KMS-11 (cell line): ENCODE data around the gene AGT.
"Not testable (repeated sequence)": the region's sequence is repeated elsewhere in the genome, so short reads cannot be mapped to it uniquely, and the experiment has no call there.

ENCODE experiments used
- H2AFZ ChIP-seq: fragments of 200-600 bp; sonication (generic); 2 replicates; pipeline ENCODE4 v1.6.1; 2016; ENCODE audit warnings: antibody characterized with exemption, mixed run types, low read depth
- H3K27ac ChIP-seq: fragments of 200-600 bp; sonication (generic); 2 replicates; pipeline ENCODE4 v1.6.1; 2016; ENCODE audit warnings: mild to moderate bottlenecking, mixed run types
- H3K27me3 ChIP-seq: fragments of 200-600 bp; sonication (generic); 2 replicates; pipeline ENCODE4 v1.6.1; 2017; ENCODE audit warnings: mild to moderate bottlenecking, low read depth, mixed run types, moderate library complexity; ENCODE audit not compliant: insufficient read depth
- H3K36me3 ChIP-seq: fragments of 200-600 bp; sonication (generic); 2 replicates; pipeline ENCODE4 v1.6.1; 2017; ENCODE audit warnings: mild to moderate bottlenecking, mixed run types; ENCODE audit not compliant: insufficient read depth
- H3K4me1 ChIP-seq: fragments of 200-600 bp; sonication (generic); 2 replicates; pipeline ENCODE4 v1.6.1; 2016; ENCODE audit warnings: mild to moderate bottlenecking, low read depth, mixed run types; ENCODE audit not compliant: poor library complexity, severe bottlenecking
- H3K4me2 ChIP-seq: fragments of 200-600 bp; sonication (generic); 2 replicates; pipeline ENCODE4 v1.7.0; 2016; ENCODE audit warnings: mild to moderate bottlenecking, mixed run types
- H3K4me3 ChIP-seq: fragments of 200-600 bp; sonication (generic); IDR thresholded peaks from 2 replicates; pipeline ENCODE4 v1.6.1; 2017; ENCODE audit warnings: low read depth, low read length, mixed read lengths; ENCODE audit not compliant: insufficient read depth
- H3K79me2 ChIP-seq: fragments of 200-600 bp; sonication (generic); 2 replicates; pipeline ENCODE4 v1.6.1; 2016; ENCODE audit warnings: low read depth, mixed run types; ENCODE audit not compliant: insufficient read depth
- H3K9ac ChIP-seq: fragments of 200-600 bp; sonication (generic); 2 replicates; pipeline ENCODE4 v1.6.1; 2016; ENCODE audit warnings: mild to moderate bottlenecking, mixed run types
- H4K20me1 ChIP-seq: fragments of 200-600 bp; sonication (generic); 2 replicates; pipeline ENCODE4 v1.6.1; 2016; ENCODE audit warnings: mild to moderate bottlenecking, mixed run types; ENCODE audit not compliant: insufficient read depth
- TF ChIP-seq, protein P1 (sequence below): fragments of 200-600 bp; sonication (generic); conservative IDR thresholded peaks from 2 replicates; pipeline ENCODE4 v1.6.1; 2017; ENCODE audit warnings: low read depth, mild to moderate bottlenecking, antibody characterized with exemption, low read length, moderate library complexity, mixed read lengths

AGT gene

DNA sequence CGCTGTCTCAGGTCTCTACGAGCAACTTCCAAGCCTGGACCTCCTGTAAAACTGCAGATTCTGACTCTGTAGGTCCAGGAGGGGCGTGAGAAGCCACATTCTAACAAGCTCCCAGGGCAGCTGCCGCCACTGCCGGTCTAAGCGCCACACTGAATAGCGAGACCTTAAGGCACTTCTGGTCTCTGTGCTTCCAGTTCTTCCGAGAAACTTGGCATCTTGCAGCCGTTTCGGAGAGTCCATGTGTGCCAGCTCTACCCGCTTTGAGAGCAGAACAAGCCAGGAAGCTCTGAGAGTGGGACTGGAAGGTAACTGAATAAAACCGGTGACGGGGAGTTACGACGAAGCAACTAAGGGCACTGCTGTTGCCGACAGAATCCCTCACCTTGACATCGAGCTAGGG, 12.5 kb downstream of the AGT start:
- Histone ChIP-seq H2AFZ (no peak overlapping the region), H4K20me1 (no peaks in the 10 kb centered on the region), H3K27ac (no peak overlapping the region), H3K4me1 (no peaks in the 10 kb centered on the region), H3K4me3 (no peak overlapping the region), H3K9ac (no peak overlapping the region), H3K79me2 (no peaks in the 10 kb centered on the region), H3K36me3 (no peaks in the 10 kb centered on the region), H3K4me2 (no peak overlapping the region), H3K27me3 (no peaks in the 10 kb centered on the region)
- TF ChIP-seq, protein P1, sequence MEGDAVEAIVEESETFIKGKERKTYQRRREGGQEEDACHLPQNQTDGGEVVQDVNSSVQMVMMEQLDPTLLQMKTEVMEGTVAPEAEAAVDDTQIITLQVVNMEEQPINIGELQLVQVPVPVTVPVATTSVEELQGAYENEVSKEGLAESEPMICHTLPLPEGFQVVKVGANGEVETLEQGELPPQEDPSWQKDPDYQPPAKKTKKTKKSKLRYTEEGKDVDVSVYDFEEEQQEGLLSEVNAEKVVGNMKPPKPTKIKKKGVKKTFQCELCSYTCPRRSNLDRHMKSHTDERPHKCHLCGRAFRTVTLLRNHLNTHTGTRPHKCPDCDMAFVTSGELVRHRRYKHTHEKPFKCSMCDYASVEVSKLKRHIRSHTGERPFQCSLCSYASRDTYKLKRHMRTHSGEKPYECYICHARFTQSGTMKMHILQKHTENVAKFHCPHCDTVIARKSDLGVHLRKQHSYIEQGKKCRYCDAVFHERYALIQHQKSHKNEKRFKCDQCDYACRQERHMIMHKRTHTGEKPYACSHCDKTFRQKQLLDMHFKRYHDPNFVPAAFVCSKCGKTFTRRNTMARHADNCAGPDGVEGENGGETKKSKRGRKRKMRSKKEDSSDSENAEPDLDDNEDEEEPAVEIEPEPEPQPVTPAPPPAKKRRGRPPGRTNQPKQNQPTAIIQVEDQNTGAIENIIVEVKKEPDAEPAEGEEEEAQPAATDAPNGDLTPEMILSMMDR = no peak

DNA sequence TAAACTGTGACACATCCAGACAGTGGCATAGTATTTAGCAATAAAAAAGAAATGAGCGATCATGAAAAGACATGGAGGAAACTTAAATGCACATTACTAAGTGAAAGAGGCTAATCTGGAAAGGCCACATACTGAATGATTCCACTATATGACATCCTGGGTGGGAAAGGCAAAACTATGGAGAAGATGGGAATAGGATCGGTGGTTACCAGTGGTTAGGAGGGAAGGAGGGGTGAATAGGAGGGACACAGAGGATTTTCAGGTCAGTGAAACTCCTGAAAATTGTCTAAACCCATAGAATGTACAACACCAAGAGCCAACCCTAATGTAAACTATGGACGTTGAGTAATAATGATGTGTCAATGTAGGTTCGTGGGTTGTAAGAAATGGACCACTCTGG, 13.8 kb downstream of the AGT start:
- Histone ChIP-seq H3K36me3 (no peaks in the 10 kb centered on the region), H2AFZ (no peak overlapping the region), H3K4me1 (no peaks in the 10 kb centered on the region), H3K4me2 (no peak overlapping the region), H3K27ac (no peak overlapping the region), H3K27me3 (no peaks in the 10 kb centered on the region), H3K79me2 (no peaks in the 10 kb centered on the region), H4K20me1 (no peaks in the 10 kb centered on the region), H3K4me3 (no peak overlapping the region), H3K9ac (no peak overlapping the region)
- TF ChIP-seq, protein P1 = no peak

DNA sequence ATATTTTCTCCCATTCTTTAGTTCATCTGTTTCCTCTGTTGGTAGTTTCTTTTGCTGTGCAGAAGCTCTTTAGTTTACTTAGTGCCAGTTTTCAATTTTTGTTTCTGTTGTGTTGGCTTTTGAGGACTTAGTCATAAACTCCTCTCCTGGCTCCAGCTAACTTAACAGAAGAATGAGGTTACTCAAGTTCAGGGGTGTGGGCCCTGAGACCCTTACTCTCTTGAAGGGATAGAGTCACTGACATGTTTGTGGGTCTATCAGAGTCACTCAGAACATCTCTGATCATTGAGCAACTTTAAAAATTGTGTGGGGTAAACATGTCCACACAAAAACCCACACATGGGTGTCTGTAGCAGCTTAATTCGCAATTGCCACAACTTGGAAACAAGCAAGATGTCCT, 14.2 kb downstream of the AGT start:
- TF ChIP-seq, protein P1 = no peak
- no peak overlapping the region for H3K9ac ChIP-seq
- no peak overlapping the region for H3K27ac ChIP-seq
- no peaks in the 10 kb centered on the region for H3K4me1 ChIP-seq
- H2AFZ ChIP-seq = no peak overlapping the region
- H4K20me1 ChIP-seq = no peaks in the 10 kb centered on the region
- H3K4me2 ChIP-seq = no peak overlapping the region
- H3K27me3 ChIP-seq = no peaks in the 10 kb centered on the region
- no peak overlapping the region for H3K4me3 ChIP-seq
- H3K79me2 ChIP-seq = no peaks in the 10 kb centered on the region
- H3K36me3 ChIP-seq = no peaks in the 10 kb centered on the region

DNA sequence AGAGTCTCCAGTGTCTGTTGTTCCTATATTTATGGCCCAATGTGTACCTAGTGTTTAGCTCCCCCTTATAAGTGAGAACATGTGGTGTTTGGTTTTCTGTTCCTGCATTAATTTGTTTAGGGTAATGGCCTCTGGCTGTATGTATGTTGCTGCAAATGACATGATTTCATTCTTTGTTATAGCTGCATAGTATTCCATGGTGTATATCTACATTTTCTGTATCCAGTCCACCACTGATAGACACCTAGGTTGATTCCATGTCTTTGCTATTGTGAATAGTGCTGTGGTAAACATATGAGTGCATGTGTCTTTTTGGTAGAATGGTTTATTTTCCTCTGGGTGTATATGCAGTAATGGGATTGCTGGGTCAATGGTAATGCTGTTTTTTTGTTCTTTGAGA, 15.0 kb downstream of the AGT start:
- not testable (repeated sequence) for H3K27me3 ChIP-seq, H3K27ac ChIP-seq, H2AFZ ChIP-seq, H4K20me1 ChIP-seq, H3K4me2 ChIP-seq, H3K79me2 ChIP-seq, H3K36me3 ChIP-seq, H3K9ac ChIP-seq, H3K4me1 ChIP-seq, H3K4me3 ChIP-seq

DNA sequence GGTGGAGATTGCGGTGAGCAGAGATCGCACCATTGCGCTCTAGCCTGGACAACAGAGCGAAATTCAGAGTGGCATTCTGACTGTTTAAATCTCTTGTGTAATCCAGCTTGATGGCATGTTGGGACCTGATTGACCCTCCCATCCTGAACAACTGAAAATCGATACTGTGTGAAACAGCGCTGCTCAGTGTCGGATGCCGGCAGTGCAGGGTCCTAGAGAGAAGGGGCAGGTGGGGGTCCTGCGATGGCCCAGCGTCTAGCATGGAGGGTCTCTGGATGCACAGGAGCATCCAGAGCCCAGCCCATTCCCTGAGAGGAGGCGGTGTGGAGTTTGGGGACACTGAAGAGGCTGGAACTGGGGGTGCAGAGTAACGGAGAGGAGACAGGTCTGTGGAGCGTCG, 15.8 kb downstream of the AGT start:
- no peaks in the 10 kb centered on the region for H3K79me2 ChIP-seq
- no peak overlapping the region for H2AFZ ChIP-seq
- TF ChIP-seq, protein P1 = no peak
- no peaks in the 10 kb centered on the region for H4K20me1 ChIP-seq
- H3K4me2 ChIP-seq = no peak overlapping the region
- H3K4me3 ChIP-seq = no peak overlapping the region
- no peaks in the 10 kb centered on the region for H3K27me3 ChIP-seq
- H3K36me3 ChIP-seq = 0 out of 2 replicates have a peak, but pooled peaks cover under 1% of the 10 kb centered on the region
- H3K27ac ChIP-seq = no peak overlapping the region
- no peak overlapping the region for H3K9ac ChIP-seq
- H3K4me1 ChIP-seq = no peaks in the 10 kb centered on the region
